OCI-LY1 (cell line): ENCODE results near the gene OXNAD1.

Experiments used
- H2AFZ ChIP-seq: fragments of 200-600 bp; sonication (generic), shearing (Covaris generic); 2 replicates; pipeline ENCODE4 v1.6.0; 2014; ENCODE audit warnings: antibody characterized with exemption, mild to moderate bottlenecking, low read length
- H3F3A ChIP-seq: fragments of 200-600 bp; sonication (generic), shearing (Covaris generic); 2 replicates; pipeline ENCODE4 v1.6.0; 2014; ENCODE audit warnings: mild to moderate bottlenecking, antibody characterized with exemption, low read length, moderate library complexity; ENCODE audit not compliant: insufficient read depth
- H3K27ac ChIP-seq: fragments of 200-600 bp; sonication (generic); 2 replicates; pipeline ENCODE4 v1.5.1; 2014; ENCODE audit warnings: low read length, mixed run types, mild to moderate bottlenecking, low read depth; ENCODE audit not compliant: poor library complexity, severe bottlenecking
- H3K27me3 ChIP-seq: fragments of 200-600 bp; sonication (generic); 2 replicates; pipeline ENCODE4 v1.6.0; 2014; ENCODE audit warnings: antibody characterized with exemption, mild to moderate bottlenecking, low read length, moderate library complexity; ENCODE audit not compliant: insufficient read depth
- H3K36me3 ChIP-seq: fragments of 200-600 bp; sonication (generic); 2 replicates; pipeline ENCODE4 v1.6.1; 2014; ENCODE audit warnings: mild to moderate bottlenecking, antibody characterized with exemption, low read length, moderate library complexity, mixed read lengths; ENCODE audit not compliant: insufficient read depth
- H3K4me1 ChIP-seq: fragments of 200-600 bp; sonication (generic); 2 replicates; pipeline ENCODE4 v1.5.1; 2014; ENCODE audit warnings: mild to moderate bottlenecking, low read length, moderate library complexity; ENCODE audit not compliant: insufficient read depth, severe bottlenecking
- H3K4me2 ChIP-seq: fragments of 200-600 bp; sonication (generic), shearing (Covaris generic); 2 replicates; pipeline ENCODE4 v1.6.1; 2014; ENCODE audit warnings: low read length
- H3K4me3 ChIP-seq: fragments of 200-600 bp; sonication (generic); 2 replicates; pipeline ENCODE4 v1.5.1; 2014; ENCODE audit warnings: low read length, low read depth, mild to moderate bottlenecking, mixed read lengths; ENCODE audit not compliant: poor library complexity, severe bottlenecking
- H3K79me2 ChIP-seq: fragments of 200-600 bp; shearing (Covaris generic); 2 replicates; pipeline ENCODE4 v1.6.1; 2016; ENCODE audit warnings: mixed run types, low read length, mixed read lengths; ENCODE audit not compliant: insufficient read depth
- H3K9ac ChIP-seq: fragments of 200-600 bp; sonication (generic), shearing (Covaris generic); 2 replicates; pipeline ENCODE4 v1.6.1; 2014; ENCODE audit warnings: mild to moderate bottlenecking, low read length, mixed read lengths
- H3K9me2 ChIP-seq: fragments of 200-600 bp; sonication (generic), shearing (Covaris generic); 2 replicates; pipeline ENCODE4 v1.6.1; 2014; ENCODE audit warnings: low read depth, mild to moderate bottlenecking, low read length, mixed read lengths
- H3K9me3 ChIP-seq: fragments of 200-600 bp; shearing (Covaris generic); 2 replicates; pipeline ENCODE4 v1.6.1; 2014; ENCODE audit warnings: low read length, mixed read lengths
- H4K20me1 ChIP-seq: fragments of 200-600 bp; sonication (generic), shearing (Covaris generic); 2 replicates; pipeline ENCODE4 v1.6.0; 2016; ENCODE audit warnings: mild to moderate bottlenecking, low read length; ENCODE audit not compliant: insufficient read depth
- EZH2 ChIP-seq: fragments of 200-600 bp; sonication (generic), shearing (Covaris generic); IDR thresholded peaks from 2 replicates; pipeline ENCODE4 v1.8.0; 2017; ENCODE audit warnings: borderline replicate concordance, mixed run types, mild to moderate bottlenecking, antibody characterized with exemption, low read length, moderate library complexity, mixed read lengths
- TF ChIP-seq, protein P1 (sequence below): fragments of 200-600 bp; sonication (generic), shearing (Covaris generic); IDR thresholded peaks from 2 replicates; pipeline ENCODE4 v1.5.1; 2017; ENCODE audit warnings: mild to moderate bottlenecking, antibody characterized with exemption, low read length, moderate library complexity, mixed read lengths

The OXNAD1 gene

DNA sequence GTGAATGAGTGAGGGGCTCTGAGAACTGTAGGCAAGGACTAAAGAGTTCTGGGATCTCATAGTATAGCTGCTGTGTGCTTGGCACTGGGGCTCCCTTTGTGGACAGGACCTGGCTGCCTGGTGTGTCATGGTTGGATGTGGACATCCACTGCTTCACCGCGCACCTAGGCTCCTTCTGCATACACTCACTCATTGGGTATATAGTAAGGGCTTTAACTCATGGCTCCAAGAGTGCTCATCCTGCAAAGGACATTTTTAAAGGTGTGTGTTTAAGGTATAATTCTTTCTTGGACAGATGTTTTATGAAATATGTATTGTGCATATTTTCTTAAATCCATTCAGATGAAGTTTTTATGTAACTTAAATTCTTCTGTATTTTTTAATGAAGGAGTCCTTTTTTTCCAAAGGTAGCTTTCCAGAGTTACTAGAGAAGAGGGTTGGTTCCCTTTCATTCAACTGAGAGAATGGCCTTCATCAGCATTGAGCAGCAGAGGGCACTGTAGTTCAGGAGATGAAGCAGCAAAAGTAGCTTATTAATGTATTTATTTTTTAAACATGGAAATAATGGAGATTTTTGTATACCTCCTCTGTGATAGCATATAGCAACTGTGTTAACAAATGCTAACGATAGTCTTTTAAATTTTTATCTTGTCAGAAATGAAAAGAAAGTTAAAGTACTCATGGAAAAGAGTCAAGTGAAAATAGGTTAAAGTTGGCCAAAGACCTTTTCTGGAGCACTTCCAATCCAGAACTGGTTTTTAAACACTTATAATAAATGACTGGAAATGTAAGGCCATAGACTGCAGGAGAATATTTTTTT lies 25.2 kb downstream of the OXNAD1 start:
- H3K79me2 ChIP-seq: no peaks in the 10 kb centered on the region
- no peaks in the 10 kb centered on the region for H3K27me3 ChIP-seq
- no peaks in the 10 kb centered on the region for H3K9me2 ChIP-seq
- peaks cover 47% of the 10 kb centered on the region for H3K36me3 ChIP-seq
- H3K4me3 ChIP-seq: no peak overlapping the region
- H3K27ac ChIP-seq: peak overlapping the region; percentile 22
- TF ChIP-seq EZH2: no peak
- TF ChIP-seq, protein P1, sequence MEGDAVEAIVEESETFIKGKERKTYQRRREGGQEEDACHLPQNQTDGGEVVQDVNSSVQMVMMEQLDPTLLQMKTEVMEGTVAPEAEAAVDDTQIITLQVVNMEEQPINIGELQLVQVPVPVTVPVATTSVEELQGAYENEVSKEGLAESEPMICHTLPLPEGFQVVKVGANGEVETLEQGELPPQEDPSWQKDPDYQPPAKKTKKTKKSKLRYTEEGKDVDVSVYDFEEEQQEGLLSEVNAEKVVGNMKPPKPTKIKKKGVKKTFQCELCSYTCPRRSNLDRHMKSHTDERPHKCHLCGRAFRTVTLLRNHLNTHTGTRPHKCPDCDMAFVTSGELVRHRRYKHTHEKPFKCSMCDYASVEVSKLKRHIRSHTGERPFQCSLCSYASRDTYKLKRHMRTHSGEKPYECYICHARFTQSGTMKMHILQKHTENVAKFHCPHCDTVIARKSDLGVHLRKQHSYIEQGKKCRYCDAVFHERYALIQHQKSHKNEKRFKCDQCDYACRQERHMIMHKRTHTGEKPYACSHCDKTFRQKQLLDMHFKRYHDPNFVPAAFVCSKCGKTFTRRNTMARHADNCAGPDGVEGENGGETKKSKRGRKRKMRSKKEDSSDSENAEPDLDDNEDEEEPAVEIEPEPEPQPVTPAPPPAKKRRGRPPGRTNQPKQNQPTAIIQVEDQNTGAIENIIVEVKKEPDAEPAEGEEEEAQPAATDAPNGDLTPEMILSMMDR: peak; percentile 88
- H3F3A ChIP-seq: 0 out of 2 replicates have a peak, but pooled peaks cover 6% of the 10 kb centered on the region
- H4K20me1 ChIP-seq: no peaks in the 10 kb centered on the region
- H2AFZ ChIP-seq: no peak overlapping the region
- no peak overlapping the region for H3K4me2 ChIP-seq
- no peak overlapping the region for H3K9ac ChIP-seq
- peaks cover 22% of the 10 kb centered on the region for H3K4me1 ChIP-seq
- 0 out of 2 replicates have a peak, but pooled peaks cover 3% of the 10 kb centered on the region for H3K9me3 ChIP-seq

- H4K20me1 ChIP-seq: no peaks in the 10 kb centered on the region
- H3F3A ChIP-seq: 0 out of 2 replicates have a peak, but pooled peaks cover 3% of the 10 kb centered on the region
- no peaks in the 10 kb centered on the region for H3K79me2 ChIP-seq
- no peaks in the 10 kb centered on the region for H3K9me2 ChIP-seq
- TF ChIP-seq EZH2: no peak
- TF ChIP-seq, protein P1: no peak
- H3K4me2 ChIP-seq: no peak overlapping the region
- peak overlapping the region; percentile 22 for H3K27ac ChIP-seq
- H2AFZ ChIP-seq: no peak overlapping the region
- peaks cover 53% of the 10 kb centered on the region for H3K36me3 ChIP-seq
- no peak overlapping the region for H3K4me3 ChIP-seq
- no peak overlapping the region for H3K9ac ChIP-seq
- peaks cover 22% of the 10 kb centered on the region for H3K4me1 ChIP-seq
- 0 out of 2 replicates have a peak, but pooled peaks cover 3% of the 10 kb centered on the region for H3K9me3 ChIP-seq
- H3K27me3 ChIP-seq: no peaks in the 10 kb centered on the region
Observed at GRCh38 chr3:16290827-16291196, 25.8 kb downstream of the OXNAD1 start.

- Histone ChIP-seq H3K4me1 (peaks cover 15% of the 10 kb centered on the region), H3K4me3 (no peak overlapping the region), H3F3A (0 out of 2 replicates have a peak, but pooled peaks cover 3% of the 10 kb centered on the region), H3K27ac (no peak overlapping the region), H3K36me3 (peaks cover 72% of the 10 kb centered on the region), H2AFZ (no peak overlapping the region), H3K9me3 (peaks cover 3% of the 10 kb centered on the region; the same call in 1 of the 2 replicates), H4K20me1 (no peaks in the 10 kb centered on the region), H3K9me2 (no peaks in the 10 kb centered on the region), H3K9ac (no peak overlapping the region), H3K27me3 (no peaks in the 10 kb centered on the region), H3K4me2 (no peak overlapping the region), H3K79me2 (no peaks in the 10 kb centered on the region)
- TF ChIP-seq EZH2: no peak
- TF ChIP-seq, protein P1: no peak
Observed at GRCh38 chr3:16294844-16295243, 29.8 kb downstream of the OXNAD1 start.
